Activated naive CD4-positive, alpha-beta T cell (primary cell): ENCODE measurements around the gene HACD1.

ENCODE experiments used
- DNase-seq, 4 experiments: peaks; one replicate each; lab custom pipeline; 2025; lab: John Stamatoyannopoulos, UW

The HACD1 gene

GRCh38 chr10:17586821-17587234, 30.3 kb downstream of the HACD1 start:
- no peak for DNase-seq

- DNase-seq, result no peak
Measured at GRCh38 chr10:17585016-17585415, 32.2 kb downstream of the HACD1 start.

GRCh38 chr10:17580885-17581284, 36.3 kb downstream of the HACD1 start:
- DNase-seq, result no peak

GRCh38 chr10:17578603-17579002, 38.6 kb downstream of the HACD1 start:
- no peak for DNase-seq

GRCh38 chr10:17576768-17577167, 40.4 kb downstream of the HACD1 start:
- no peak for DNase-seq

- DNase-seq, result no peak
Measured at GRCh38 chr10:17564911-17565310, 52.3 kb downstream of the HACD1 start.

- no peak for DNase-seq
Measured at GRCh38 chr10:17563452-17563851, 53.7 kb downstream of the HACD1 start.

- no peak for DNase-seq
Measured at GRCh38 chr10:17562614-17563013, 54.6 kb downstream of the HACD1 start.

- no peak for DNase-seq
Measured at GRCh38 chr10:17561111-17561510, 56.1 kb downstream of the HACD1 start.

- DNase-seq, result no peak
Measured at GRCh38 chr10:17557459-17557858, 59.7 kb downstream of the HACD1 start.

- no peak for DNase-seq
Measured at GRCh38 chr10:17548770-17549169, 68.4 kb downstream of the HACD1 start.

- DNase-seq, result no peak
Measured at GRCh38 chr10:17548162-17548561, 69.0 kb downstream of the HACD1 start.

GRCh38 chr10:17547060-17547459, 70.1 kb downstream of the HACD1 start:
- no peak for DNase-seq

GRCh38 chr10:17544465-17544864, 72.7 kb downstream of the HACD1 start:
- no peak for DNase-seq
